HG03571 (cell line): ENCODE data around the gene ZBTB7C.

Source experiments
- ATAC-seq: cut with Tn5 transposase; IDR thresholded peaks from one replicate; pipeline ENCODE4 v1.9.1; 2021; ENCODE audit not compliant: unreplicated experiment

ZBTB7C gene

DNA sequence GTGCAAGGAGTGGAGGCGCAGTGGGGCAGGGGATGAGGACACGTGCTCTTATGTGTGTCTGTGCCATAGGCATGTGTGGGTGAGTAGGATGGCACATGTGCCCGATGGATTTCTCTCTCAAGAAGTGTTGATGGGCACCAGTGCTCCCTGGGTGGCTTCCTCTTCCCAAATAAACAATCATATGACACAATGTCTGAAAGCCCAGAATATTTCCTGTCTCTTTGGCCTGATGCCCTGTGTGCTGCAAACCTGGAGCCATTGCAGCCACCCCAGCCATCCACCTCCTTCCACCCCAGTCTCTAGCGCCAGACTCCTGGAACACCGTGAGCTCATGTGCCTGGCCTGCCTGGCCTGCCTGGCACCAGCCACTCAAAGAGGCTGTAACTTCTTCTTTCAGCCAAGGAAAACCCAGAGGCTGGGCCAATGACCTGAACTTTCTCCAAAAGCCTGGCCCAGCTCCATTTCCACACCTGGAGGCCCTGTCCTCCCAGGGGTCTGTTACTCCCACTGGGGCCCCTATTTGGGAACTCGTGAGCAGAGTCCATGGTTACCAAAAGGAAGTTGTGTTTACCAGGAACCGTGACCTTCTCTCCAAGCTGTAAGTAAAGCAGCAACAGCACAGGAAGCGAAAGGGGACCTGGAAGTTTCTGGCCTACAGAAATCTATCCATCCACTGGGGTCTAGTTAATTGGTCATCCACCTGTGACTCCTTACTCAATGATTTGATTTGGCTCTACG, 9.5 kb upstream of the ZBTB7C start:
- no peak for ATAC-seq

DNA sequence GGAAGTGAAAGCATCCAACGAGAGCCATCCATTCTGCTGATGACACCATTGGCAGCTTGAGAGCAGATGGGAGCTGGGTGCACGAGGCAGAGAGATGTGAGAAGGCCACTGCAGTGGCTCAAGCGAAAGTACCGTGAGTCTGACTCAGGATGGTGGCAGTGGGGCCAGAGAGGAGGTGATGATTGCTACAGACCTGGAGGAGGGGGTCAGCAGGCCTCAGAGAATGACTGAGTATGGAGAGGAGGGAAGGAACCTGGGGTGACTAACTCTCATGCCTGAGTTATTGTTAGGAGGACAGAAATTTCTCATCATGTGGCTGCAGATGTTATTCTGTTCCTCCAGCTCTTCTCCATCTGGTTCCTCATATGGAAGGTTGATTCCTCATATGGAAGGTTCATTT, 8.8 kb upstream of the ZBTB7C start:
- ATAC-seq = no peak

DNA sequence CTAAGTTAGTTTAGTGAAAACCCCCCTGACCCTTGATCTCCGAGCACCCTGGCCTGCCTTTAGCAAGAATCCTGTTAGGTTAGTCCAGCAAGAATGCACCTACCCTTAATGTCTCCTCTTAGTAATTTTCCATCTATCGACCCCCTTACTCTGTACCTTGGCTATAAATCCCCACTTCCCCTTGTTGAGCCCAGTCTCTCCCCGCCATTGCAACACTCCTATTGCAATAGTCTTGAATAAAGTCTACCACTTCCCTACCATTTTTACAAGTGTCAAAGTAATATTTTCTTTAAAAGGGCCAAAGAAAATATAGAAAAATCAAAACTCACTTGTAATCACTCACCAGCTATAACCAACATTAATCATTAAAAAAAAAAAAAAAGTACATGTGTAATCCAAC, 4.2 kb upstream of the ZBTB7C start:
- ATAC-seq = no peak

DNA sequence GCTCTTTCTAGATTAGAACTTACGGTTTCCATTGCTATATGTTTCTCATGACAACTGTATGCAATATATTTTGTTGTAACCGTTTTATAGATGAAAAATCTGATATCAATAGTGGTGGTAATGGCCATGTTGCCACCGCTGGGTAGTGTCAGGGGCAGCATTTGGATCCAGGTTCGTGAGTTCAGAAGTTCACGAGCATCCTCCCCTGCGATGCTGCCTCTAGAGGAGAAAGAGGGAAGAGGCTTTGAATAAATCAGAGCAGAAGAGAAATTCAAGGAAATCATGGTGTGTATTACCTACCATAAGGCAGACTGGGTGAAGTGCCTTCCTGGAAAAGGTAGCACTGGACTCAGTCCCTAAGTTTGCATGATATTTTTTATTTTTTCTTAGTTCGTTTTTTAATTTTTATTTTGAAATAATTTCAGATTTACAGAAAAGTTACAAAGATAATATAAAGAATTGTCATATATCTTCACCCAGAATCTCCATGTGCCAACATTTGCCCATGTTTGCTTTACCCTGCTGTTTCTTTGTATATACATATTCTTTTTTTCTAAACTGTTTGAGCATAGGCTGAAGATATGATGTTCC, 3.3 kb upstream of the ZBTB7C start:
- no peak for ATAC-seq

- peak; percentile 90 for ATAC-seq
These were observed 1.1 kb upstream of the ZBTB7C start for GRCh38 chr18:48410095-48410920.

DNA sequence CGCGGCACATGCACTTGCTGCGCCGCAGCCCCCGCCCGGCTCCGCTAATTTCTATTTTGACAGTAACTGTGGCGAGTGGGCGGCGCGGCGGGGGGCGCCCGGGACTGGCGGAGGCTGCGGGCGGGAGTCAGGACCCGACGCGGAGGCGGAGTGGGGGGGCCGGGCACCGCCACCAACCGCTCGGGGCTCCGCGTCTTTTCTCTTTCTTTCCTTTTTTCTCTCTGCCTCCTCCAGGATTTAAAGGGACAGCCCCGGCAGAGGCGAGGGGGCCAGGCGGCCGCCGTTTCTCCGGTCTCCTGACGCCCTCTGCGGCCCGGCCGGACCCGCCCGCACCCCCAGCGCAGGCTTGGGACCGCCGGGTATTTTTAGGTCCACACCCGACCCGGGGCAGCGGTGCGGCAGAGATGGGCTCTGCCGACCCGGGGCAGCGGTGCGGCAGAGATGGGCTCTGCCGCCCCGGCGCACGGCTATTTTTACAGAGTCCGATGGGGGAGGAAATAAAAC, 460 bp upstream of the ZBTB7C start:
- ATAC-seq = peak; percentile 34

DNA sequence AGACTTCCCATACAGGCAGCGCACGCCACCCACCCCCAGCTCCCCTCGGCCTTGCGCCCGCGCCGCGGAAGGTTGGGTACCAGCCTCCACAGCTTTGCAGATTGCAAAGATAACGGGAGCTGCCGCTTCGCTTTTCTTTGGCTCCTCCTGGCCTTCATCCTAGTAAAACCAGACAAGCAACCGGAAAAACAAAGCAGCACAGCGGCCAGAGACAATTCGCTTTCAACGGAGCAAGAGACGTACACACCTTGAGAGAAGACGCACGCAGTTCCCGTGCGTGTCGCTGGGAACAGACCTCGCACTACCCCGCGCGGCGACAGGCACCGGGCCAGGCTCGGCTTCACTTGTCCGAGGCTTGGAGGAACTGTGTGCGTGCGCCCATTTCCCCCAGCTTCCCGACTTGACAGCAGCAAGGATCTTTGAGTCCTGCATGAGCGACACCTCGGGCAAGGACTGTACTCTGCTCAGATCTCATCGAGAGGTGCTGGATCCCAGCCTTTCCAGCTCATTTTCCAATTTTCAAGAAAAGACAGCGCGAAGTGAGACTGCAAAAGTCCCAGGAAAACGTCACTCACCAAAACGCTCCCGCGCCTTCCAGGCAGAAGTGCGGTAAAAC, 964 bp downstream of the ZBTB7C start:
- no peak for ATAC-seq

DNA sequence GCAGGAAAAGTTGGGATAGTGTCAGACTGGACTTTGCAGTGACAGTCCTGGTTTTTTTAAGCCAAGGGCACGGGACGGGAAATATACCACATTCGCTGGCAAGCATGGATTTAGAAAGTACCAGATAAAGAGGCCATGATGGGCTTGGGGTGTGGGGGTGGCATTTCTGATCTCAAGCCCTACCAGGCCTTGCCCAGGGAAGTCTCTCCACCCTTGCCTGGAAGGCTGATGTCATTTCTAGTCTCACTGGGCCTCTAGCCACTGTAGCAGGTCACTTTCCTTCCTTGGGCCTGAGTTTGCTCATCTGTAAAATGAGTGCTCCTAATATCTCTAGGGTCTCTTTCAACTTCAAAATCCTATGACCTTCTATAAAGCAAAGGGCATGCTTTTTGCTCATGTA, 1.8 kb downstream of the ZBTB7C start:
- no peak for ATAC-seq

DNA sequence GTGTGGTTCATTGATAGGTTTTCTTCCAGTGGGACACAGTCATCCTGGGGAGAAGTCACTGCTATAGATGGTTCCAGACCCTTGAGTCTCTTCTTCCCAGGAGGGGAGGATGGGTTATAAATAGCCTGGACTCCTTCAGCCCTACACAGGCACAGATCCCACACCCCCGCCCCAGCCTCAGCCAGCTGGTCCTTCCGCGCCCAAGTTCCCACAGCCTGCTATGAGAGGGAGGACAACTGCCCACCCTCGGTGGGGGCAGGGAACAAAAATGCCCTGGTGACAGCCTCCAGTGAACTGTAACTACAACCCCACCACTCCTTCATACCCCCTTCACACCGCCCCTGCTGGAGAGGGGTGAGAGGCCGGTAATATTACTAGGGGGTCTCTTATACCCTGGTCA, 3.2 kb downstream of the ZBTB7C start:
- no peak for ATAC-seq

DNA sequence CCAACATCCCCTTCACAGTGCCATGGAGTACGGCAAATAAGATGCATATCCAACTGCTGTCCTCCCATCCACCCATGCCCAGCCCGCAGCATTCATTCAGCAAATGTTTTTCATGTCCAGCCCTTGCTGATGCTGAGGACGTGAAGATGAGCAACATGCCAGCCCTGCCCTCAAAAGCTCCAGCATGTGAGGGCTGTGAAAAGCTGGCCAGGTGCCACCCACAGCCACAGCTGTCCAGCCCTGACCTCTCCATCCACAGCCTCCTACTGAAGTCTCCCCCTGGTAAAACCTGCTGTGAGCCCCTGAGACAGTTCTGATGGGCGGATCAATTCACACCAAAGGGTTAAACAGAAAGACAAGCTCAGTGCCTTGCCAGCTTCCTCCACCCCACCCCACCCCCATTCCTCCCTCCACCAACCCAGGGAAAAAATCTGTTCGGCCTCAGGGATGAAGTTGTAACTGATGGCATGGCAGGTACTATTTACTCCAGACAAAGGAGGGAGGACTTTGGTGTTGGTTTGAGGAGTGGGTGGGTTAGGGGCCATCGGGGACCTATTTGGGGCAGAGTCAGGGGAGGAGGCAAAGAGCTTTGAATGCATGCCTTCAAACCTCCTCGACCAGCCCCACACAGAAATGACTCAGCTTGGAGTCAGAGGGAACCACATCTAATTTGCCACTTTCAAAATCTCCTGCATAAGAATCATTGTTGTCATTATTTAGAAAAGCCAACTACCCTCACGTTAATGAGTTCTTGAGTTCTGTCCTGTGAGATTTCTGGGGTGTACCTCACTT, 4.3 kb downstream of the ZBTB7C start:
- ATAC-seq = no peak

GRCh38 chr18:48402953-48403352, 6.2 kb downstream of the ZBTB7C start:
- ATAC-seq = no peak

GRCh38 chr18:48399303-48400075, 9.7 kb downstream of the ZBTB7C start:
- ATAC-seq = no peak

GRCh38 chr18:48398074-48398473, 11.1 kb downstream of the ZBTB7C start:
- ATAC-seq = no peak

DNA sequence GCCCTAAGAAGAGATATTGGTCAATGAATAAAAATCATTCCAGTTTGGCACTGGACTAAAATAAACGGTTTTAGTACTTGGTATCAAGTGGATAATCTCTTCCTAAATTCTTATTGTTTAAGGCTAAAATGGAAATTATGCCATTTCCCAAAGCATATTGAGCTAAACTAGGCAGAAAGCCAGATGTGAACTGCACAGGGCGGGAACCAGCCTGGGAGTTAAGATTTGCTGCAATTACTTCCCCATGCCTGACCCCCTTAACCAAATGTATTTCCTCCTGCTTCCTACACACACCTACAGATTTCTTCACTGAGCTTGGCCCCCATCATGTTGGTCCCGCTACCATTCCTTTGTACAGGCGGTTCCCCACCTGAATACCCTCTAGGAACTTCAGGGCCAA, 12.2 kb downstream of the ZBTB7C start:
- ATAC-seq = no peak

- ATAC-seq = no peak
These were observed 12.6 kb downstream of the ZBTB7C start for GRCh38 chr18:48396561-48396960.

DNA sequence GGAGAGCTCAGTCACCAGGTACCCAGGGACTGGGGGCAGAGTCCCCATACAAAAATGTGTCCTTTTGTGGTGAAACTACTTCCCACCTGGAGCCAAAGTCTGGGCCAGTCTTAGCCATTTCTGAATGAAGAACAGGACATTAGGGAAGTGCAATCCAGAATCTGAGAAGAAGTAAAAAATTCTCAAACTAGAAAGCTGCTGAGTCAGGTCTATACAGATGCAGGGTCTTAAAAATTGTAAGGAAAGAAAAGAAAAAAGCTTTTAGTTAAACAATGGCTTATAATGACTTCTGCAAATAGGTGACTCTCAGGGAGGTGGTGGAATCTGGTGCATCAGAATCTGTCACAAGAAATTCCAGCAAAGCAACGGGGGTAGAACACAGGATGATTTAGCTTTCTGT, 13.5 kb downstream of the ZBTB7C start:
- no peak for ATAC-seq

DNA sequence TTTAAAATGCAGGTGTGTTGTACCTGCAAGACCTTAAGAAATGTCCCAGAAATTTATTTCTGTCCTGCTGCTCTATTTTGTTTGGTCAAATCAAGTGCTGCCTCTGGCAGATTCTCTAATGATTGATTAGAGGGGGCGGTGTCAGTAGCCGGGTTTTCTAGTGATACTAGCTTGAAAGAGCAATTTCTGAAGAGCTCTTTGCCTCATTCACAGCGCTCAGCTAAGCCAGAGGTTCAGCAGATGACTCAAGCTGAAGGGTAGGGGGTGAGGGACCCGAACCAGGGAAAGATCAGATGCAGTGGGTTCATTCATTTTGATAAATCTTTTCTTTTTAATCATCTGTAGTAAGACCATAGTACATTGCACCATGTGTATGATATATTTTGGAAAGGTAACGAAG, 15.0 kb downstream of the ZBTB7C start:
- ATAC-seq = no peak

DNA sequence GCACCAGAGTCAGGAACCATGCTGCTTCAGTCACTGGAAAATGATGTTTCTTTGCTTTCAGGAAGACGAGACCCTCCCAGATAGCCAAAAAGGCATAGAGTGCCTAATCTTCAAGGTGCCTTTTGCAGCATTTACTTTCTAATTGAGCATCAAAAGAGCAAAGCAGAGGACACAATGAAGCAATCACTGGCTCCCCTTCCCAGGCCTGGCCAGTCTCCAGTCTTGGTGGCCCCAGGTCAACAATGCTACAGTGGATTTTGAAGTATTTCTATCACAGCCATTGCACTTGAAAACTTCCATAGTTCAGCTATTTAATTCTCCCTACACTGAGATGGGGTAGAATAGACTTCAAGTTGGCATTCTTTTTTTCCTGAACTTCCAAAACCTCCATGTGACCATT, 15.4 kb downstream of the ZBTB7C start:
- no peak for ATAC-seq

- ATAC-seq = no peak
These were observed 16.0 kb downstream of the ZBTB7C start for GRCh38 chr18:48393170-48393569.

GRCh38 chr18:48392268-48392667, 16.9 kb downstream of the ZBTB7C start:
- ATAC-seq = no peak
